ENCODE results near the gene NTSR2. TPM values are rescaled to one million over a fixed set of nuclear protein-coding genes. Genes with fewer than 3 reads are reported as not detected.

The NTSR2 gene
- total RNA-seq, 1 donor: not detected

GRCh38 chr2:11624893-11625292, 45.1 kb downstream of the NTSR2 start:
- DNase-seq (ENCODE audit: low read depth): no peak
- no peak overlapping the region for H3K4me3 ChIP-seq (ENCODE audit: low read depth, low read length)
- TF ChIP-seq, protein P1, sequence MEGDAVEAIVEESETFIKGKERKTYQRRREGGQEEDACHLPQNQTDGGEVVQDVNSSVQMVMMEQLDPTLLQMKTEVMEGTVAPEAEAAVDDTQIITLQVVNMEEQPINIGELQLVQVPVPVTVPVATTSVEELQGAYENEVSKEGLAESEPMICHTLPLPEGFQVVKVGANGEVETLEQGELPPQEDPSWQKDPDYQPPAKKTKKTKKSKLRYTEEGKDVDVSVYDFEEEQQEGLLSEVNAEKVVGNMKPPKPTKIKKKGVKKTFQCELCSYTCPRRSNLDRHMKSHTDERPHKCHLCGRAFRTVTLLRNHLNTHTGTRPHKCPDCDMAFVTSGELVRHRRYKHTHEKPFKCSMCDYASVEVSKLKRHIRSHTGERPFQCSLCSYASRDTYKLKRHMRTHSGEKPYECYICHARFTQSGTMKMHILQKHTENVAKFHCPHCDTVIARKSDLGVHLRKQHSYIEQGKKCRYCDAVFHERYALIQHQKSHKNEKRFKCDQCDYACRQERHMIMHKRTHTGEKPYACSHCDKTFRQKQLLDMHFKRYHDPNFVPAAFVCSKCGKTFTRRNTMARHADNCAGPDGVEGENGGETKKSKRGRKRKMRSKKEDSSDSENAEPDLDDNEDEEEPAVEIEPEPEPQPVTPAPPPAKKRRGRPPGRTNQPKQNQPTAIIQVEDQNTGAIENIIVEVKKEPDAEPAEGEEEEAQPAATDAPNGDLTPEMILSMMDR (IDR thresholded peaks at IDR 0.05; ENCODE audit: insufficient read depth, low read depth, low read length): no peak

- DNase-seq (ENCODE audit: low read depth): no peak
- TF ChIP-seq, protein P1 (IDR thresholded peaks at IDR 0.05; ENCODE audit: insufficient read depth, low read depth, low read length): no peak
- H3K4me3 ChIP-seq (ENCODE audit: low read depth, low read length): no peak overlapping the region
Observed at GRCh38 chr2:11622611-11623010, 47.4 kb downstream of the NTSR2 start.

DNA sequence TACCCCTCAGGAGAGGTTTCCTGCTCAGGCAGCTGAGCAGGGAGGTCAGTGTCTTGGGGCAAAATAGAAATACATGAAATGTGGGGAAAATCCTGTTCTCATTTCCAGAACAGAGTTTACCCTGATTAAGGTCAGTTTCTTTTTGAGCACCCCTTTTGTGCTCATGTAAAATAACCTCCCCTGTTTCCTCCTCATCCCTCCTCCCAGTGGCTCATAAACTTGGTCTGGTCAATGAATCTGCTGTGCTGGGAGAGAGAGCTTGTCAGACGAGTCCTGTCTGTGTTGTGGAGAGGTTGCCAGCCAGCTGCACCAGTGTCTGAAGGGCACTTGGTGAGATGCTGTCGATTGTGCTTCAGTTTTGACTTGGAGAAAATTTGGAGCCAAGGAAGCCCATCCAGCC, 48.6 kb downstream of the NTSR2 start:
- TF ChIP-seq, protein P1 (IDR thresholded peaks at IDR 0.05; ENCODE audit: insufficient read depth, low read depth, low read length): no peak
- DNase-seq (ENCODE audit: low read depth): no peak
- no peak overlapping the region for H3K4me3 ChIP-seq (ENCODE audit: low read depth, low read length)

- no peak overlapping the region for H3K4me3 ChIP-seq (ENCODE audit: low read depth, low read length)
- TF ChIP-seq, protein P1 (IDR thresholded peaks at IDR 0.05; ENCODE audit: insufficient read depth, low read depth, low read length): no peak
- DNase-seq (ENCODE audit: low read depth): no peak
Observed at GRCh38 chr2:11618708-11619062, 51.3 kb downstream of the NTSR2 start.

DNA sequence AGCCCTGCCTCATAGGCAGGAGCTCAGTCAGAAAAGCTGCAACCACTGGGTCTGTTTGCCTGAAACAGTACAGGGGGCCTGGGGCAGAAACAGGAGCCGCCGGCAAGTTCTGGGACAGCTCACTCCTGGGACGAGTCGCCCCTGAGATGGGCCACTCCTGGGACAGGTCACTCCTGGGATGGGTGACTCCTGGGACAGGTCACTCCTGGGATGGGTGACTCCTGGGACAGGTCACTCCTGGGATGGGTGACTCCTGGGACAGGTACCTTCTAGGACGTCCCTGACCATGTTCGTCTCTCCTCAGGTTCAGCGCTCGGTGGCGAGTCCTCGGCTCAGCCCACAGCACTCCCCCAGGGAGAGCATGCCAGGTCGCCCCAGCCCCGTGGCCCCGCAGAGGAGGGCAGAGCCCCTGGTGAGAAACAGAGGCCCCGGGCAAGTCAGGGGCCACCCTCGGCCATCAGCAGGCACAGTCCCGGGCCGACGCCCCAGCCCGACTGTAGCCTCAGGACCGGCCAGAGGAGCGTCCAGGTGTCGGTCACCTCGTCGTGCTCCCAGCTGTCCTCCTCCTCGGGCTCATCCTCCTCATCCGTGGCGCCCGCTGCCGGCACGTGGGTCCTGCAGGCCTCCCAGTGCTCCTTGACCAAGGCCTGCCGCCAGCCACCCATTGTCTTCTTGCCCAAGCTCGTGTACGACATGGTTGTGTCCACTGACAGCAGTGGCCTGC, 51.8 kb downstream of the NTSR2 start:
- TF ChIP-seq, protein P1 (IDR thresholded peaks at IDR 0.05; ENCODE audit: insufficient read depth, low read depth, low read length): no peak
- DNase-seq (ENCODE audit: low read depth): no peak
- no peak overlapping the region for H3K4me3 ChIP-seq (ENCODE audit: low read depth, low read length)

DNA sequence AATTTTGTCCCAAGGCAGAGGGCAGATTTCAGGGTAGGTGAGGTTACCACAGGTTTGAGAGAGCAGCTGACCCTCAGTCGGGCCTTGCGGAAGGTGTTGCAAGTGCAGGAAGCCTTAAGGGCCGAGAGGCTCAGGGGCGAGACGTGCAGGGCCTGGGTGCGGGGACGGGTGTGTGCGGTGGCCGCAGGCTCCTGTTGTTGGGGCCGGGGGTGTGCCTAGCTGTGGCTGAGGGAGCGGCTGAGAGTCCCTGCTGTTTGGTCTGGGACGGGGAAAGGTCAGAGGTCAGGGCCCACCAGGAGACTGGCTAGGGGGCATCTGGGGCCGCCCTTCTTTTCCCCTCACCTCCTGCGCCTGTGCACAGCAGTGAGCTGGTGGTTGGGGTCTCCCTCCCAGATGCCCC, 52.5 kb downstream of the NTSR2 start:
- H3K4me3 ChIP-seq (ENCODE audit: low read depth, low read length): no peak overlapping the region
- DNase-seq (ENCODE audit: low read depth): no peak

More for the DNA sequence above, 52.5 kb downstream of the NTSR2 start:
- TF ChIP-seq, protein P1 (IDR thresholded peaks at IDR 0.05; ENCODE audit: insufficient read depth, low read depth, low read length): no peak
